ENCODE results near the gene TIAM2.

The TIAM2 gene

DNA sequence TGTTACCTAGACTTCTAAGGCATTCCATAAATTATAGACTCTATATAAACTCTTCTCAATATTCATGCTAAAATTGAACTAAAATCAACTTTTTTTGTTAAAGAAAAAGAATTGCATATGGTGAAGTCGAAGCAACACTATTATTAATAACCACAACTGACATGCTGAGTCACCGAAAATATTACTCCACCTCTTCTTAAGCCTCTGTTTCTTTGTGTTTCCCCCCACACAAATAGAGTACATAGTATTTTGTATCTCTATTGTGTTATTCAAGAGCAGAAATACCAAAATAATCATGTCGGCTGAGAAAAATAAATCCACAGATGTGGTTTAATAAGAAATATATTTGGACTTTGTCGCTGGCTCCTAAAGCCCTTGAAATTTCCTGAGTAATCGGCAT, 295.4 kb downstream of the TIAM2 start:
- no peak for DNase-seq (ENCODE audit: low read depth in 2 of 2)

DNA sequence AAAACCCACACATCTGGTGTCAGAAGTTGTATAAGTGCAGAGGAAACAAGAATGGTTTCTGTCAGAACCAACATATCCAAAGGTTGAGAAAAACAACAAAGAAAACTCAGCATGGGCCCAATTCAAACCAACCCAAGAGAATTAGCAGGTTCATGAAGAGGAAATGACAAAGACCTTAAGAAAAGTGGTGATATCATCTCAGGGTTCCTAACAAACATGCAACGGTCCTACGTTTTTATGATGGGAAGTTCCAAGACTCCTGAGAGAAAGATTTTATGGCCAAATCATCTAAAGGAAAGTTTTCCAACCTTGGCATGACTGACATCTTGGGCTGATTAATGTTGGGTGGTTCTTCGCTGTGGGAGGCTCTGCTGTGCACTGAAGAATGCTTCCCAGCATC, 296.2 kb downstream of the TIAM2 start:
- DNase-seq (ENCODE audit: low read depth in 2 of 2): no peak

DNA sequence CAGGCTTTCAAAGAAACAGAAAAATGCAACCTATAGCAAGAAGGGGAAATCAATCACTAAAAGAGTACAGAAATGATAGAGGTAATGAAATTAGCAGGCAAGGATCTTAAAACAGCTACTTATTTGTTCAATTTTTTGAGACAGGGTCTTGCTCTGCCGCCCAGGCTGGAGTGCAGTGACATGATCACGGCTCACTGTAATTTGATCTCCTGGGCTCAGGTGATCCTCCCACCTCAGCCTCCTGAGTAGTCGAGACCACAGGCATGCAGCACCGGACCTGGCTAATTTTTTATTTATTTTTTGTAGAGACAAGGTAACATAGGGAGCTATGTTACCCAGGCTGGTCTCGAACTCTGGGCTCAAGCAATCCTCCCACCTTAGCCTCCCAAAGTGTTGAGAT, 297.6 kb downstream of the TIAM2 start:
- DNase-seq (ENCODE audit: low read depth in 2 of 2): no peak

DNA sequence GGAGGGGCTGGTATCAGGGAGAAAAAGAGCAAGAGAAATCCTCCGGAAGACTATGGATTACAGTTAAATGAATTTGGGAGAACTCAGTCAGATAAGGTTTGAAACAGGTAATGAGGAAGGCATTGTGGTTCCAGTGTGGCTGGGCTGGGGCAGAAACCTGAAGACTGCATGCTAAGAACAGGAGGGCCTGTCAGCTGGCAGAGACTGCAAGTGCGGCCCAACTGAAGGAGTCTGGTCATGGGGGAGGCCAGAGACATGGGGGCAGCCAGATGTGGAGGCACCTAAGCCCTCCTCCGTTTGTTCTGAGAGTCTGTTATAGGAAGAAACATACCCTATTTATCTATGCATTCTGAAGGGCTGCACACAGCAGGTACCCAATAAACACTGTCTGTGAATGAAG, 302.6 kb downstream of the TIAM2 start:
- DNase-seq (ENCODE audit: low read depth in 2 of 2): no peak

DNA sequence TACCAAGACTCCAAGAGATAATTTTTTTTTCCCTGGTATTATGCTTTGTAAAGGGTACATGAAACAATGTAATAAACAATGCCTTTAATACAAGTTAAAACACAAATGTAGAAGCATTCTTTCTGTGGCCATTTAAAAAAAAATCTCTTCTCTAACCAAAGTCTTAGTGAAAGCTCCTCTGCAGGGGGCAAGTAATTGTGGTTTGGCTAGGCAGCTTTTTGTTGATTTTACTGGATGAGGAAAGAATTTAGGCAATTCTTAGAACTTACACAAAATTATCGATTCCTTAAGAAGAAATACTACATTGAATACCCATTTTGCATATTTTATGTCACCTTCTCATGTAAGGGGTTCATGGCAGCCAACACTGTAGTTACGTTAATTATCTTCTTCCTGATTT, 306.8 kb downstream of the TIAM2 start:
- DNase-seq (ENCODE audit: low read depth in 2 of 2): no peak

DNA sequence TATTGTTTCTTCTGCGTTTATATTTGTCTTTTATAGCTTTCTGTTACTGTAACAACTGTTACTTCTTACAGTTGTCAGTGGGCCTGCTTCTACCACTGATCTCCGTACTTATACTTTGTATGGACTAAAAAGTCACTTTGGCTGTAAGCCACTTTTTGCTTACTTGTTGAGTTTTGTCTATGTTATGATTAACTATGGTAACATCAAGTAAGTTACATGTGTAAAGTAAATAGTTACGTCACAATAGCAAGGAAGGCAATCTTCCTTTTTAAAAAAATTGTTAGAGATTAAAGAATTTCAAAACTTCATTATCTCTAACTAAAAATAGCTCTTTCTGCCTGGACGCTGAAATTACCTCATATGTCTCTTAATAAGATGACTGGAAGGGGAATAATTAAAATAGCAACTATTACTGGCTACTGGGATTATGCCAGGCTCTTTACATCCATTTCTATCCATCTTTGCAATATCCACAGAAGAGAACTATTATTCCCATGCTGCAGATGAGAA, 308.3 kb downstream of the TIAM2 start:
- DNase-seq (ENCODE audit: low read depth in 2 of 2): no peak

DNA sequence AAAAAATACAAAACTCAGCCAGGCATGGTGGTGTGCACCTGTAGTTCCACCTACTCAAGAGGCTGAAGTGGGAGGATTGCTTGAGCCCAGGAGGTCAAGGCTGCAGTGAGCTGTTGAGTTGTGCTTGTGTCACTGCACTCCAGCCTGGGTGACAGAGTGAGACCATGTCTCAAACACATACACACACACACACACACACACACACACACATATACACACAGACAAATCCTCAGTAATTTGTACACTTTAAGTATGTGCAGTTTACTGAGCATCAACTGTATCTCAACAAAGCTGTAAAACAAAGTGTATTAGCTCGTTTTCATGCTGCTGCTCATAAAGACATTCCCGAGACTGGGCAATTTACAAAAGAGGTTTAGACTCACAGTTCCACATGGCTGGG, 311.8 kb downstream of the TIAM2 start:
- DNase-seq (ENCODE audit: low read depth in 2 of 2): no peak

Data from stimulated activated CD4-positive, alpha-beta T cell treated with anti-CD3 and anti-CD28 coated beads, Interleukin-12 subunit alpha, Interleukin-12 subunit beta, amount 100 ng/mL, for 24 hours (primary cell).